HL-60 (cell line): ENCODE data around the gene FOXP4.

Experiments
- DNase-seq, 2 experiments: peaks; one replicate each; pipeline ENCODE4 v3.0.0-alpha.2; 2010 to 2020; ENCODE audit warnings: low read depth in 1 of 2, low spot score in 1 of 2
- H3K27ac ChIP-seq: fragments of 250-450 bp; sonication (Bioruptor Pico); replicated peaks from 2 replicates; pipeline ENCODE4 v1.5.1; 2020; ENCODE audit warnings: mild to moderate bottlenecking, moderate library complexity
- H3K27me3 ChIP-seq: fragments of 250-450 bp; sonication (Bioruptor Pico); 2 replicates; pipeline ENCODE4 v1.5.1; 2021; ENCODE audit warnings: mild to moderate bottlenecking, moderate library complexity; ENCODE audit not compliant: insufficient read depth, poor library complexity, severe bottlenecking
- H3K4me3 ChIP-seq: replicated peaks from 2 replicates; pipeline ENCODE4 v1.5.1; 2011; ENCODE audit warnings: mild to moderate bottlenecking, control low read depth, low read length; ENCODE audit not compliant: insufficient read depth
- CTCF ChIP-seq: IDR thresholded peaks from one replicate; pipeline ENCODE4 v1.5.1; 2011; ENCODE audit warnings: low read length, control low read depth, inconsistent platforms; ENCODE audit not compliant: insufficient read depth
- GABPA ChIP-seq: IDR thresholded peaks from 2 replicates; pipeline ENCODE4 v1.6.1; 2012; ENCODE audit warnings: low read depth
- POLR2AphosphoS5 ChIP-seq: IDR thresholded peaks from 2 replicates; pipeline ENCODE4 v1.6.1; 2012; ENCODE audit warnings: low read depth
- REST ChIP-seq: IDR thresholded peaks from 2 replicates; pipeline ENCODE4 v1.6.1; 2012; ENCODE audit warnings: low read depth; ENCODE audit not compliant: insufficient replicate concordance
- SPI1 ChIP-seq: IDR thresholded peaks from 2 replicates; pipeline ENCODE4 v1.6.1; 2012; ENCODE audit warnings: low read depth, mild to moderate bottlenecking, borderline replicate concordance

Gene FOXP4

GRCh38 chr6:41630069-41630468, 83.9 kb downstream of the FOXP4 start:
- DNase-seq, result no peak
- TF ChIP-seq REST, result no peak
- no peak for TF ChIP-seq POLR2AphosphoS5
- TF ChIP-seq SPI1, result no peak
- TF ChIP-seq CTCF, result no peak
- TF ChIP-seq GABPA, result no peak
- Histone ChIP-seq H3K4me3 (no peak overlapping the region), H3K27ac (no peak overlapping the region), H3K27me3 (peaks cover 6% of the 10 kb centered on the region)

GRCh38 chr6:41630946-41631345, 84.8 kb downstream of the FOXP4 start:
- DNase-seq, result no peak
- Histone ChIP-seq H3K4me3 (no peak overlapping the region), H3K27ac (no peak overlapping the region), H3K27me3 (peaks cover 6% of the 10 kb centered on the region)
- TF ChIP-seq POLR2AphosphoS5, result no peak
- TF ChIP-seq CTCF, result no peak

GRCh38 chr6:41633056-41633634, 87.0 kb downstream of the FOXP4 start:
- H3K27ac ChIP-seq, result no peak overlapping the region
- peaks cover 16% of the 10 kb centered on the region for H3K27me3 ChIP-seq
- no peak overlapping the region for H3K4me3 ChIP-seq
- no peak for DNase-seq
- TF ChIP-seq SPI1 (no peak), REST (no peak), GABPA (no peak)

- no peak for DNase-seq
- H3K27me3 ChIP-seq, result peaks cover 31% of the 10 kb centered on the region
- no peak for TF ChIP-seq SPI1
- no peak for TF ChIP-seq GABPA
- TF ChIP-seq POLR2AphosphoS5, result no peak
- TF ChIP-seq REST, result no peak
- TF ChIP-seq CTCF, result no peak
- no peak overlapping the region for H3K4me3 ChIP-seq
- H3K27ac ChIP-seq, result no peak overlapping the region
Measured at GRCh38 chr6:41634657-41635056, 88.5 kb downstream of the FOXP4 start.
